ENCODE results near the gene DPP6. TPM values are rescaled to one million over a fixed set of nuclear protein-coding genes. Genes with fewer than 3 reads are reported as not detected.

The DPP6 gene
- total and polyA plus RNA-seq, 9 donors, result 3.3 to 11.5 (median 4.7) TPM

- 20% methylated on average over 3 of the region's 10 CpGs for WGBS (ENCODE audit: insufficient coverage)
- no peaks in the 10 kb centered on the region for H3K4me1 ChIP-seq (ENCODE audit: control insufficient read depth, insufficient read depth, low read length)
- no peaks in the 10 kb centered on the region for H3K36me3 ChIP-seq (ENCODE audit: control insufficient read depth, insufficient read depth, low read length)
- H3K4me3 ChIP-seq (ENCODE audit: low read length), result no peak overlapping the region
- no peak overlapping the region for H3K27ac ChIP-seq (ENCODE audit: low read length)
- peak; percentile 35 for DNase-seq
- H3K9me3 ChIP-seq (replicated peaks; ENCODE audit: control insufficient read depth, low read depth, low read length), result peaks cover 9% of the 10 kb centered on the region
- H3K27me3 ChIP-seq (ENCODE audit: control insufficient read depth, insufficient read depth, low read length), result no peaks in the 10 kb centered on the region
Observed at GRCh38 chr7:154640266-154640865, 588.2 kb downstream of the DPP6 start.

GRCh38 chr7:154640917-154641316, 588.7 kb downstream of the DPP6 start:
- WGBS (ENCODE audit: insufficient coverage), result no CpG with 5 or more reads among the region's 4 CpGs
- no peak for DNase-seq
- H3K4me1 ChIP-seq (ENCODE audit: control insufficient read depth, insufficient read depth, low read length), result no peaks in the 10 kb centered on the region
- H3K36me3 ChIP-seq (ENCODE audit: control insufficient read depth, insufficient read depth, low read length), result no peaks in the 10 kb centered on the region
- no peaks in the 10 kb centered on the region for H3K27me3 ChIP-seq (ENCODE audit: control insufficient read depth, insufficient read depth, low read length)
- H3K4me3 ChIP-seq (ENCODE audit: low read length), result no peak overlapping the region
- no peak overlapping the region for H3K27ac ChIP-seq (ENCODE audit: low read length)
- peaks cover 5% of the 10 kb centered on the region for H3K9me3 ChIP-seq (replicated peaks; ENCODE audit: control insufficient read depth, low read depth, low read length)

GRCh38 chr7:154644366-154644765, 592.2 kb downstream of the DPP6 start:
- Histone ChIP-seq H3K9me3 (replicated peaks; ENCODE audit: control insufficient read depth, low read depth, low read length) (no peaks in the 10 kb centered on the region), H3K36me3 (ENCODE audit: control insufficient read depth, insufficient read depth, low read length) (no peaks in the 10 kb centered on the region), H3K27ac (ENCODE audit: low read length) (no peak overlapping the region), H3K4me1 (ENCODE audit: control insufficient read depth, insufficient read depth, low read length) (no peaks in the 10 kb centered on the region), H3K4me3 (ENCODE audit: low read length) (no peak overlapping the region), H3K27me3 (ENCODE audit: control insufficient read depth, insufficient read depth, low read length) (no peaks in the 10 kb centered on the region)
- WGBS (ENCODE audit: insufficient coverage), result 72% methylated on average over 3 of the region's 3 CpGs
- DNase-seq, result no peak

GRCh38 chr7:154646126-154647013, 594.2 kb downstream of the DPP6 start:
- no peak overlapping the region for H3K4me3 ChIP-seq (ENCODE audit: low read length)
- 89% methylated on average over 7 of the region's 11 CpGs for WGBS (ENCODE audit: insufficient coverage)
- no peaks in the 10 kb centered on the region for H3K27me3 ChIP-seq (ENCODE audit: control insufficient read depth, insufficient read depth, low read length)
- DNase-seq, result no peak
- H3K36me3 ChIP-seq (ENCODE audit: control insufficient read depth, insufficient read depth, low read length), result no peaks in the 10 kb centered on the region
- H3K9me3 ChIP-seq (replicated peaks; ENCODE audit: control insufficient read depth, low read depth, low read length), result no peaks in the 10 kb centered on the region
- no peaks in the 10 kb centered on the region for H3K4me1 ChIP-seq (ENCODE audit: control insufficient read depth, insufficient read depth, low read length)
- H3K27ac ChIP-seq (ENCODE audit: low read length), result no peak overlapping the region

- Histone ChIP-seq H3K36me3 (ENCODE audit: control insufficient read depth, insufficient read depth, low read length) (no peaks in the 10 kb centered on the region), H3K9me3 (replicated peaks; ENCODE audit: control insufficient read depth, low read depth, low read length) (no peaks in the 10 kb centered on the region), H3K27me3 (ENCODE audit: control insufficient read depth, insufficient read depth, low read length) (peaks cover 2% of the 10 kb centered on the region), H3K4me3 (ENCODE audit: low read length) (no peak overlapping the region), H3K27ac (ENCODE audit: low read length) (no peak overlapping the region), H3K4me1 (ENCODE audit: control insufficient read depth, insufficient read depth, low read length) (no peaks in the 10 kb centered on the region)
- DNase-seq, result no peak
- WGBS (ENCODE audit: insufficient coverage), result 92% methylated on average over 6 of the region's 12 CpGs
Observed at GRCh38 chr7:154647625-154648024, 595.4 kb downstream of the DPP6 start.

- Histone ChIP-seq H3K27ac (ENCODE audit: low read length) (no peak overlapping the region), H3K36me3 (ENCODE audit: control insufficient read depth, insufficient read depth, low read length) (no peaks in the 10 kb centered on the region), H3K9me3 (replicated peaks; ENCODE audit: control insufficient read depth, low read depth, low read length) (no peaks in the 10 kb centered on the region), H3K4me1 (ENCODE audit: control insufficient read depth, insufficient read depth, low read length) (no peaks in the 10 kb centered on the region), H3K27me3 (ENCODE audit: control insufficient read depth, insufficient read depth, low read length) (peaks cover 3% of the 10 kb centered on the region), H3K4me3 (ENCODE audit: low read length) (no peak overlapping the region)
- no peak for DNase-seq
- WGBS (ENCODE audit: insufficient coverage), result no CpG with 5 or more reads among the region's 5 CpGs
Observed at GRCh38 chr7:154649015-154649414, 596.8 kb downstream of the DPP6 start.

- WGBS (ENCODE audit: insufficient coverage), result 86% methylated on average over 1 of the region's 5 CpGs
- peaks cover 3% of the 10 kb centered on the region for H3K27me3 ChIP-seq (ENCODE audit: control insufficient read depth, insufficient read depth, low read length)
Observed at GRCh38 chr7:154649434-154649833, 597.2 kb downstream of the DPP6 start.

GRCh38 chr7:154650275-154650674, 598.1 kb downstream of the DPP6 start:
- Histone ChIP-seq H3K27me3 (ENCODE audit: control insufficient read depth, insufficient read depth, low read length) (peaks cover 3% of the 10 kb centered on the region), H3K4me1 (ENCODE audit: control insufficient read depth, insufficient read depth, low read length) (no peaks in the 10 kb centered on the region), H3K4me3 (ENCODE audit: low read length) (no peak overlapping the region), H3K36me3 (ENCODE audit: control insufficient read depth, insufficient read depth, low read length) (no peaks in the 10 kb centered on the region), H3K27ac (ENCODE audit: low read length) (no peak overlapping the region), H3K9me3 (replicated peaks; ENCODE audit: control insufficient read depth, low read depth, low read length) (no peaks in the 10 kb centered on the region)
- WGBS (ENCODE audit: insufficient coverage), result 87% methylated on average over 4 of the region's 4 CpGs
- DNase-seq, result no peak

More at GRCh38 chr7:154649434-154649833, 597.2 kb downstream of the DPP6 start:
- Histone ChIP-seq H3K9me3 (replicated peaks; ENCODE audit: control insufficient read depth, low read depth, low read length) (no peaks in the 10 kb centered on the region), H3K4me1 (ENCODE audit: control insufficient read depth, insufficient read depth, low read length) (no peaks in the 10 kb centered on the region), H3K27ac (ENCODE audit: low read length) (no peak overlapping the region), H3K4me3 (ENCODE audit: low read length) (no peak overlapping the region), H3K36me3 (ENCODE audit: control insufficient read depth, insufficient read depth, low read length) (no peaks in the 10 kb centered on the region)
- DNase-seq, result no peak

- H3K4me1 ChIP-seq (ENCODE audit: control insufficient read depth, insufficient read depth, low read length), result no peaks in the 10 kb centered on the region
- H3K27me3 ChIP-seq (ENCODE audit: control insufficient read depth, insufficient read depth, low read length), result peaks cover 5% of the 10 kb centered on the region
- WGBS (ENCODE audit: insufficient coverage), result 87% methylated on average over 13 of the region's 13 CpGs
- H3K9me3 ChIP-seq (replicated peaks; ENCODE audit: control insufficient read depth, low read depth, low read length), result no peaks in the 10 kb centered on the region
- no peak for DNase-seq
- H3K36me3 ChIP-seq (ENCODE audit: control insufficient read depth, insufficient read depth, low read length), result no peaks in the 10 kb centered on the region
- H3K27ac ChIP-seq (ENCODE audit: low read length), result no peak overlapping the region
- H3K4me3 ChIP-seq (ENCODE audit: low read length), result no peak overlapping the region
Observed at GRCh38 chr7:154651501-154651900, 599.3 kb downstream of the DPP6 start.

- WGBS (ENCODE audit: insufficient coverage), result 55% methylated on average over 5 of the region's 9 CpGs
- H3K36me3 ChIP-seq (ENCODE audit: control insufficient read depth, insufficient read depth, low read length), result no peaks in the 10 kb centered on the region
- no peak for DNase-seq
- no peak overlapping the region for H3K27ac ChIP-seq (ENCODE audit: low read length)
- H3K9me3 ChIP-seq (replicated peaks; ENCODE audit: control insufficient read depth, low read depth, low read length), result no peaks in the 10 kb centered on the region
- peaks cover 5% of the 10 kb centered on the region for H3K27me3 ChIP-seq (ENCODE audit: control insufficient read depth, insufficient read depth, low read length)
- H3K4me3 ChIP-seq (ENCODE audit: low read length), result no peak overlapping the region
- H3K4me1 ChIP-seq (ENCODE audit: control insufficient read depth, insufficient read depth, low read length), result no peaks in the 10 kb centered on the region
Observed at GRCh38 chr7:154652564-154652963, 600.4 kb downstream of the DPP6 start.
